ENCODE results near the gene SLC9A1. TPM values are rescaled to one million over a fixed set of nuclear protein-coding genes. Genes with fewer than 3 reads are reported as not detected.

SLC9A1 gene
- total RNA-seq, 1 donor from 2014 or later: 28.8 TPM

- Mint-ChIP-seq H3K36me3 (peaks cover 3% of the 10 kb centered on the region), H3K27me3 (no peaks in the 10 kb centered on the region), H3K27ac (no peak overlapping the region), H3K4me3 (no peak overlapping the region), H3K9me3 (no peaks in the 10 kb centered on the region), H3K4me1 (ENCODE audit: unreplicated experiment) (peaks cover 29% of the 10 kb centered on the region)
- DNase-seq (ENCODE audit: extremely low spot score, unreplicated experiment): no peak
- TF ChIP-seq CTCF (conservative IDR thresholded peaks at IDR 0.05): no peak
Observed at GRCh38 chr1:27116232-27116631, 38.7 kb downstream of the SLC9A1 start.

GRCh38 chr1:27114546-27114945 is 40.4 kb downstream of the SLC9A1 start:
- Mint-ChIP-seq H3K27me3 (no peaks in the 10 kb centered on the region), H3K4me1 (ENCODE audit: unreplicated experiment) (peaks cover 29% of the 10 kb centered on the region), H3K36me3 (no peaks in the 10 kb centered on the region), H3K9me3 (no peaks in the 10 kb centered on the region), H3K4me3 (no peak overlapping the region), H3K27ac (no peak overlapping the region)
- TF ChIP-seq CTCF (conservative IDR thresholded peaks at IDR 0.05): no peak
- no peak for DNase-seq (ENCODE audit: extremely low spot score, unreplicated experiment)

GRCh38 chr1:27113861-27114260 is 41.1 kb downstream of the SLC9A1 start:
- Mint-ChIP-seq H3K27me3 (no peaks in the 10 kb centered on the region), H3K9me3 (no peaks in the 10 kb centered on the region), H3K4me1 (ENCODE audit: unreplicated experiment) (peaks cover 23% of the 10 kb centered on the region), H3K4me3 (no peak overlapping the region), H3K36me3 (no peaks in the 10 kb centered on the region), H3K27ac (no peak overlapping the region)
- TF ChIP-seq CTCF (conservative IDR thresholded peaks at IDR 0.05): no peak
- no peak for DNase-seq (ENCODE audit: extremely low spot score, unreplicated experiment)

GRCh38 chr1:27111626-27112573 is 43.0 kb downstream of the SLC9A1 start:
- H3K27ac Mint-ChIP-seq: peak overlapping the region; percentile 73
- no peaks in the 10 kb centered on the region for H3K27me3 Mint-ChIP-seq
- TF ChIP-seq CTCF (conservative IDR thresholded peaks at IDR 0.05): no peak
- H3K36me3 Mint-ChIP-seq: no peaks in the 10 kb centered on the region
- no peak for DNase-seq (ENCODE audit: extremely low spot score, unreplicated experiment)
- no peaks in the 10 kb centered on the region for H3K9me3 Mint-ChIP-seq
- H3K4me3 Mint-ChIP-seq: no peak overlapping the region
- peaks cover 17% of the 10 kb centered on the region for H3K4me1 Mint-ChIP-seq (ENCODE audit: unreplicated experiment)

GRCh38 chr1:27109103-27109822 is 45.7 kb downstream of the SLC9A1 start:
- peaks cover 5% of the 10 kb centered on the region for H3K4me1 Mint-ChIP-seq (ENCODE audit: unreplicated experiment)
- peaks cover 4% of the 10 kb centered on the region for H3K36me3 Mint-ChIP-seq
- no peaks in the 10 kb centered on the region for H3K27me3 Mint-ChIP-seq
- no peaks in the 10 kb centered on the region for H3K9me3 Mint-ChIP-seq
- no peak overlapping the region for H3K27ac Mint-ChIP-seq
- TF ChIP-seq CTCF (conservative IDR thresholded peaks at IDR 0.05): peak; percentile 23
- no peak for DNase-seq (ENCODE audit: extremely low spot score, unreplicated experiment)
- no peak overlapping the region for H3K4me3 Mint-ChIP-seq
